ENCODE data around the gene AQP12B. TPM values are rescaled to one million over a fixed set of nuclear protein-coding genes. Genes with fewer than 3 reads are reported as not detected.

AQP12B gene
- total and polyA plus RNA-seq, 2 of the 13 experiments (the other 11 are each of a cell fraction or from before 2014, with no cell fraction given), result not detected

DNA sequence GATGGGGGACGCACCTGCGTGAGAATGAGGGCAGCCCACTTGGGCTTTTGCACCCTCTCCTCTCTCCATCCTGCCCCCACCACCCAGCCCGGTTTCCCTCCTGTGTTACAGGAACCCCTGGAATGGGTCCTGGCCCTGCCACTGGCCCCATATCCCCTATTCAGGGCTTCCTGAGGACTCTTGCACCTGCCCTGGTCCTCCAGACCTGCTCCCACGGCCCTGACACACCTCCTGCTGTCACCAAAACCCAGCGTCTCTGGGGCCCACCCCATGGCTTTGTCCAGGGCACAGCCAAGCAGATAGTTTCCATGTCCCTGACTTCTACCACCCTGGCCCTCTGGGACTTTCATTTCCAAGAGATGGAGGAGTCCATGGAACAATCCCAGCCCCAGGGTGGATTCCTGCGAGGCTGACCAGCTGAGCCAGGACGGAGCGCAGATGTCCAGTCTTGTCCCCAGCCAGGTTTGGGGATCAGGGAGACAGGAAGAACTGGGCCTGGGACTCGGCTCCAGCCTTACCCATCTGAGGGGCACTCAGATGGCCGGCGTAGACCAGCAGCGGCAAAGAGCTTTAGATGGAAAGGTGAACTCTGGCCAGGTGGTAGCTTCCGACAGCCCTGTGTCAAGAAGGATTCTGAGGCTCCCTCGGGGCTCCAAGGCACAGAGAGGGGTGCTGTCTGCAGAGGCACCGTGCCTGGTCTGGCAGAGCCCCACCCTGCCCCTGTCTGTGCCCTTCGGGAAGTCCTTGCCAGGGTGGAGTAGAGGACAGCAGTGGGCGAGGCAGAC lies 45.4 kb downstream of the AQP12B start:
- no peak for FAIRE-seq
- WGBS (ENCODE audit: low lambda C conversion rate), result 35% methylated on average over 14 of the region's 17 CpGs
- H2AFZ ChIP-seq (ENCODE audit: low read length), result no peak overlapping the region

More for the DNA sequence above, 45.4 kb downstream of the AQP12B start:
- DNase-seq (ENCODE audit: low spot score), result no peak
- no peak overlapping the region for H3K27ac ChIP-seq (ENCODE audit: extremely low read length, insufficient read depth, low read length)
- ChIA-PET POLR2A (no interaction called here), CTCF (ENCODE audit: low intra/inter-chr PET ratio, low total read pairs) (no interaction called here)
- no peak overlapping the region for H3K9ac ChIP-seq (ENCODE audit: insufficient read depth, low read depth, low read length)
- ATAC-seq, result no peak
- no peak overlapping the region for H3K4me3 ChIP-seq (replicated peaks in 1 of 3; ENCODE audit: insufficient read depth in 1 of 3, low read depth in 2 of 3, low read length in 3 of 3)
- in situ Hi-C loops (cut with HindIII; ENCODE audit: extremely low pct_ligation_motif_present, low pct_unique_long_range_greater_than_20kb), result no loop called here
- peaks cover 12 to 36% of the 10 kb centered on the region in 2 experiments for H3K27me3 ChIP-seq (ENCODE audit: control insufficient read depth in 1 of 2, insufficient read depth in 2 of 2, low read length in 2 of 2)
- no TSS peak for BruUV-seq (replicated peaks)
- H3K36me3 ChIP-seq (replicated peaks in 1 of 2; ENCODE audit: control insufficient read depth in 1 of 2, insufficient read depth in 2 of 2, low read length in 2 of 2), result no peaks in the 10 kb centered on the region
- peaks cover 33% of the 10 kb centered on the region for H3K9me3 ChIP-seq (ENCODE audit: low read length)
- intact Hi-C loops (cut with micrococcal nuclease; ENCODE audit: unreplicated experiment), result no loop called here
- H3K4me1 ChIP-seq (ENCODE audit: insufficient read depth, low read length), result no peaks in the 10 kb centered on the region
- TF ChIP-seq ZNF331 (CRISPR knock-in tag; IDR thresholded peaks at IDR 0.05), result no peak
- TF ChIP-seq, protein P1, sequence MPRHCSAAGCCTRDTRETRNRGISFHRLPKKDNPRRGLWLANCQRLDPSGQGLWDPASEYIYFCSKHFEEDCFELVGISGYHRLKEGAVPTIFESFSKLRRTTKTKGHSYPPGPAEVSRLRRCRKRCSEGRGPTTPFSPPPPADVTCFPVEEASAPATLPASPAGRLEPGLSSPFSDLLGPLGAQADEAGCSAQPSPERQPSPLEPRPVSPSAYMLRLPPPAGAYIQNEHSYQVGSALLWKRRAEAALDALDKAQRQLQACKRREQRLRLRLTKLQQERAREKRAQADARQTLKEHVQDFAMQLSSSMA (CRISPR knock-in tag; IDR thresholded peaks at IDR 0.05), result no peak
- no peak for TF ChIP-seq NR2F1 (CRISPR knock-in tag; IDR thresholded peaks at IDR 0.05)
- TF ChIP-seq ASH2L (IDR thresholded peaks at IDR 0.05; ENCODE audit: insufficient read length, low read depth, low read length), result no peak
- no peak for TF ChIP-seq ZNF33A (CRISPR knock-in tag; IDR thresholded peaks at IDR 0.05; ENCODE audit: borderline replicate concordance)
- TF ChIP-seq ZNF329 (CRISPR knock-in tag; IDR thresholded peaks at IDR 0.05; ENCODE audit: low read depth), result no peak
- no peak for TF ChIP-seq ZKSCAN1 (IDR thresholded peaks at IDR 0.05; ENCODE audit: low read length)
- no peak for TF ChIP-seq FOXA1 (IDR thresholded peaks at IDR 0.05)
- TF ChIP-seq FOXA1 (CRISPR knock-in tag; IDR thresholded peaks at IDR 0.05), result no peak
- TF ChIP-seq, protein P2, sequence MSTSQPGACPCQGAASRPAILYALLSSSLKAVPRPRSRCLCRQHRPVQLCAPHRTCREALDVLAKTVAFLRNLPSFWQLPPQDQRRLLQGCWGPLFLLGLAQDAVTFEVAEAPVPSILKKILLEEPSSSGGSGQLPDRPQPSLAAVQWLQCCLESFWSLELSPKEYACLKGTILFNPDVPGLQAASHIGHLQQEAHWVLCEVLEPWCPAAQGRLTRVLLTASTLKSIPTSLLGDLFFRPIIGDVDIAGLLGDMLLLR (CRISPR knock-in tag; IDR thresholded peaks at IDR 0.05), result no peak
- no peak for TF ChIP-seq ZFP36 (IDR thresholded peaks at IDR 0.05; ENCODE audit: borderline replicate concordance, low read depth, low read length, partially characterized antibody)
- TF ChIP-seq, protein P3, sequence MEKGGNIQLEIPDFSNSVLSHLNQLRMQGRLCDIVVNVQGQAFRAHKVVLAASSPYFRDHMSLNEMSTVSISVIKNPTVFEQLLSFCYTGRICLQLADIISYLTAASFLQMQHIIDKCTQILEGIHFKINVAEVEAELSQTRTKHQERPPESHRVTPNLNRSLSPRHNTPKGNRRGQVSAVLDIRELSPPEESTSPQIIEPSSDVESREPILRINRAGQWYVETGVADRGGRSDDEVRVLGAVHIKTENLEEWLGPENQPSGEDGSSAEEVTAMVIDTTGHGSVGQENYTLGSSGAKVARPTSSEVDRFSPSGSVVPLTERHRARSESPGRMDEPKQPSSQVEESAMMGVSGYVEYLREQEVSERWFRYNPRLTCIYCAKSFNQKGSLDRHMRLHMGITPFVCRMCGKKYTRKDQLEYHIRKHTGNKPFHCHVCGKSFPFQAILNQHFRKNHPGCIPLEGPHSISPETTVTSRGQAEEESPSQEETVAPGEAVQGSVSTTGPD (CRISPR knock-in tag; IDR thresholded peaks at IDR 0.05), result no peak
- no peak for TF ChIP-seq RELA (CRISPR knock-in tag; IDR thresholded peaks at IDR 0.05)
- TF ChIP-seq ZNF567 (CRISPR knock-in tag; IDR thresholded peaks at IDR 0.05; ENCODE audit: borderline replicate concordance), result no peak
- TF ChIP-seq TBX2 (CRISPR knock-in tag; IDR thresholded peaks at IDR 0.05; ENCODE audit: borderline replicate concordance), result no peak
- no peak for TF ChIP-seq FOXC1 (CRISPR knock-in tag; IDR thresholded peaks at IDR 0.05; ENCODE audit: borderline replicate concordance)
- no peak for TF ChIP-seq STAT5B (CRISPR knock-in tag; IDR thresholded peaks at IDR 0.05)
- no peak for TF ChIP-seq ZNF670 (CRISPR knock-in tag; IDR thresholded peaks at IDR 0.05; ENCODE audit: borderline replicate concordance)
- no peaks in the 10 kb centered on the region for H4K20me1 ChIP-seq (ENCODE audit: insufficient read depth, low read length)
- no peaks in the 10 kb centered on the region for H3K79me2 ChIP-seq (ENCODE audit: insufficient read depth, low read length)
- no peak overlapping the region for H3K4me2 ChIP-seq (ENCODE audit: low read depth, low read length)

All from HepG2 (cell line).